GM04503 (cell line): ENCODE results near the gene MFAP3L.

Experiments used
- DNase-seq: peaks from one replicate; pipeline ENCODE4 v3.0.0-alpha.2; 2012; ENCODE audit warnings: low read depth

MFAP3L gene

DNA sequence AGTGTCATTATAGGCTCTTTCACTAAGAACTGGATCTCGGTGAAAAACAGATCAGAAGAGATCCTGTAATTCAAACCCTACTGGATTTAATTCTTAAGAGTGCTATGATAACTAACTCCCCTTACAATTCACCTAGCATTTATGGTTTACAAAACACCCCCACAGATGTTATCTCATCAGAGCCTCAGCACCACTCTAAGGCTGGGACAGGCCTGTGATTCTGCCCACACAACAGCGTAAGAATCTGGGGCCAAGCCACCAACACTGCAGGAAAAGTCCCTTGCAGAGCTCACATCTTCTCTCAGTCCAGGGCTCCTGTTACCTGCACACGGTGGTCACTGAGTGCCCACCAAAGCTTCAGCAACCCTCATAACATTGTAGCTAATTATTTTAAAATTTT is 8.9 kb downstream of the MFAP3L start:
- no peak for DNase-seq

GRCh38 chr4:170015285-170015684 is 10.9 kb downstream of the MFAP3L start:
- no peak for DNase-seq

DNA sequence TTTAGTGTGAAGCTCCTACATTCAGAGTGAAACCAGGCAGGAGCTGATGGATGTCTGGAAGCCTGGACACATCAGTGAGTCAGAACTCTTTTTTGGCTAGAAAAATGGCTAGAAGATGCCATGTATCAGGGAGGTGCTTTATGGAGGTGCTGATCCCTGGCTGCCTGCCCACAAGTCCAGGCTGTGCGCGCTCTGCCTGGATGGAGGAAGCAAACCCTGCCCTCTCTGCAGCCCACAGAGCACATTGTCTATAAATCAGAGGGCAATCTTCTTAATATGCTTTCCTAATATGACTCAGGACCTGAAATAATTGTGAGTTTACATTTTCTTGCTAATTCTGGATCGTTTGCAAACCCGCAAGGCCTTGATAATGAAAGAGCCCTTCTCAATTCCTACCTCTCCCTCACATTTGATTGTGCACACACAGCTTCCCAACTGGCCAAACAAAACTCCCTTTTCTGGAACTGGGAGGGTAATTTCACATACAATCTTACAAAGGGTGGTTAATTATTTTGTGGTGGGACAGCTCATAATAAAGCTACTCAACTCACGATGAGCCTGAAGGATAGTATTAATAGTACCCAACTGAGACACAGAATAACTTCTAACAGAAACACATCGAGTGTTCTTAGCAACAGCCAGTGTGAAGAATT is 11.7 kb downstream of the MFAP3L start:
- no peak for DNase-seq

- no peak for DNase-seq
Observed at GRCh38 chr4:170012629-170012958, 13.6 kb downstream of the MFAP3L start.

DNA sequence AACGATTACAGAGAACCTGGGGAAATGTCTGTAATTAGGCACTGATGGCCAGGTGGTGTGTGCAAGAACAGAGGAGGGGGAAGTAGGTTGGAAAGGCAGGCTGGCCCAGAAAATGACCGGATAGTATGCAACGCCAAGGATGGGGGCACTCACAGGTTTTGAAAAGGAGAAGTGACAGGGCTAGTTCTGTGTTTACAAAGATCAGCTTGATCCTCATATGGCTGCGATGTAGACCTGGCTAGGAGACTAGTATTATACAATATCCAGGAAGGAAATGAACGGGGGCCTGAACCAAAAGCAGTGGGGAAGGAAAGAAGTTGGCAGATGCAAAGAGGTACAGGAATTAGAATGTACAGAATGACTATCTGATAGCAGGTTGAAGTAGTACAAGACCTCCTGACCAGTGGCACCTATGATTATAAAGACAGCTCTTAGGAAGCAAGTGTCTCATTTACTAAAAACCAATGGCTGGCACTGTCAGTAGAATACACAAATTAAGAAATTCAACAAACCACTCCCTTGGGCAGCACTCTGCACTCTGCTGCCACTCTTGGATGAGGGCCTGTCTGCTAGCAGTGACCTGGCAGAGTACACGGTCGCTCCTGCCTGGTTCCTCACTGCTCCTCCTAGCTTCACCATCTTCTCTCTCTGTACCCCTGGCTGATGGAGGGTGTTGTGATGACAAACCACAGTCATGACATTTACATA is 14.1 kb downstream of the MFAP3L start:
- no peak for DNase-seq

- no peak for DNase-seq
Observed at GRCh38 chr4:170009291-170009690, 16.9 kb downstream of the MFAP3L start.

DNA sequence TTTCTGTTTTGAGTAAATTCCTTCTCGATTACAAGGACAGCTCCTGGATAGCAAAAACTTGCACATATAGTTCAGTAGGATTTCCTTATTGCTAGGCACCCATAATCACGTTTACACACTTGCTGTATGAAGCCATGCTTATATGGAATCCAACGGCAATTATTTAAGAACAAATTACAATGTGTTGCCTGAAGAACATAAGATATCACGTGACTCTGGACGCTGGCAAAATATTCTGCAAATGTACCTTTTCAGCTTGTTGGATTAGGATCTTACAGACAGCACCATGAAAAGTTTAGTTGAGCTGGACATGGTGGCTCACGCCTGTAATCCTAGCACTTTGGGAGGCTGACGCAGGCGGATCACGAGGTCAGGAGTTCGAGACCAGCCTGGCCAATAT is 17.4 kb downstream of the MFAP3L start:
- DNase-seq, result no peak

GRCh38 chr4:170008371-170008770 is 17.8 kb downstream of the MFAP3L start:
- DNase-seq, result no peak

DNA sequence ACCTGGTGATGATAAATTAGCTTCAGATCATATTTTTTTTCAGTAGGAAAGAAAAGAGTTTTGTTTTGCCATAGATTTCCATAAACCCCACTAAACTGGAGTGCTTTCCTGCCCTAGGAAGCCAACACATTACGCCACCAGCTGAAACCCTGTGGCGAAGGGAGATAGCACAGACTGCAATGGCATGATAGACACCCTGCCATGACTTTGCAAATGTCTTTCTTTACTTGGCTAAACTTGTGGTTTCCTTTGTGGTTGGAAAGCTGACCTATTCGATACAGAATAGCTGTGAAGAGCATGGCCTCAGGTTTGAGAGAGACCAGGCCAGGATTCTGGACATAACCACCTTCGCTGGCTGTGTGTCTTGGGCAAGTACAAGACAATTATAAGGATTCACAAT is 19.1 kb downstream of the MFAP3L start:
- no peak for DNase-seq

GRCh38 chr4:170005472-170005871 is 20.7 kb downstream of the MFAP3L start:
- DNase-seq, result no peak

DNA sequence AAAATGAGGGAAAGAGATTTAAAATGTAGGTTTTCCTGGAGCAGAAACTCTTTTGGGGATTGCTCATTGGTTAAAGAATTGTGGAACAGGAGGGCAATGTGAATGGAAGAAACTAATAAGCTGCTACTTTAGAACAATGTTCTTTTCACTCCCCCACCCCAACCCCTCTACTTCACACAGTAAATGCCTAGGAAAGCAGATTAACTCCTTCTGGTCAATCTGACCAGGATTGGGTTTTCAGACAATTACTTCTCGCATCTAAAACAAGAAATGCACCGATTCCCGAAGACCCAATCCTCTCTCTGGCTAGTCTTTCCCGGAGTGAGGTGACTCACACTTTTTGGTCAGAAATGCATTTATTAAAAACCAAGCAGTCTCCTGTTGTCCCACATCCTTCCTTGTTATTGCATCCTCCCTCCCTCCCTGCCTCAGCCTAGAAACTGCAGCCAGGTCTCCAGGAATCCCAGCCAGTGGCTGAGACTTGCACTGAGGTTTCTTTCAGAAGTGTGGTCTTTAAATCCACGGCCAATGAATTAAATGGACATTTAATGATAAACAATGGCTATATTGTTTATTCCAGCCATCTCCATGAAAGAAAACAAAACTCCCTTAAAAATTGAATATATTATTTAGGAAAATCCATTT is 21.4 kb downstream of the MFAP3L start:
- no peak for DNase-seq

GRCh38 chr4:170003071-170004070 is 22.8 kb downstream of the MFAP3L start:
- DNase-seq, result no peak

GRCh38 chr4:170001745-170002267 is 24.4 kb downstream of the MFAP3L start:
- DNase-seq, result no peak

GRCh38 chr4:170001011-170001744 is 25.0 kb downstream of the MFAP3L start:
- no peak for DNase-seq

GRCh38 chr4:169999923-170000322 is 26.3 kb downstream of the MFAP3L start:
- DNase-seq, result no peak

DNA sequence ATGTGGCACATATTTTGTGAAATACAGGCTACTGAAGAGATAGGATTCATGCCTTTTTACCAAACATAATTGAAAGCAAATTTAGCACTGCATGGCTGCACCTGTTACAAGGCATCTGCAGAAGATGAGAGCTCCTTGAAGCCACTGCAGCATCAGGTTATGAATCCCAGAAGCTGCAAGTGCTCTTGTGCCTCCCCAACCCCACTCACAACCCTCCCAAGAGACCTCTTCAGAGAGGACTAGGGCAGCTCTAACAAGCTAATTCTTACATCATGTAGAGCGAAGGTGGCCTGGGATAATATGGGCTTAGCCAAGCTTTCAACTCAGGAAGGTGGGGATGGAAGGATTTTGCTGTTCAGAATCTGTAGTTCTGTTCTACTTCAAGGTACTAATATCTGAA is 27.2 kb downstream of the MFAP3L start:
- no peak for DNase-seq

DNA sequence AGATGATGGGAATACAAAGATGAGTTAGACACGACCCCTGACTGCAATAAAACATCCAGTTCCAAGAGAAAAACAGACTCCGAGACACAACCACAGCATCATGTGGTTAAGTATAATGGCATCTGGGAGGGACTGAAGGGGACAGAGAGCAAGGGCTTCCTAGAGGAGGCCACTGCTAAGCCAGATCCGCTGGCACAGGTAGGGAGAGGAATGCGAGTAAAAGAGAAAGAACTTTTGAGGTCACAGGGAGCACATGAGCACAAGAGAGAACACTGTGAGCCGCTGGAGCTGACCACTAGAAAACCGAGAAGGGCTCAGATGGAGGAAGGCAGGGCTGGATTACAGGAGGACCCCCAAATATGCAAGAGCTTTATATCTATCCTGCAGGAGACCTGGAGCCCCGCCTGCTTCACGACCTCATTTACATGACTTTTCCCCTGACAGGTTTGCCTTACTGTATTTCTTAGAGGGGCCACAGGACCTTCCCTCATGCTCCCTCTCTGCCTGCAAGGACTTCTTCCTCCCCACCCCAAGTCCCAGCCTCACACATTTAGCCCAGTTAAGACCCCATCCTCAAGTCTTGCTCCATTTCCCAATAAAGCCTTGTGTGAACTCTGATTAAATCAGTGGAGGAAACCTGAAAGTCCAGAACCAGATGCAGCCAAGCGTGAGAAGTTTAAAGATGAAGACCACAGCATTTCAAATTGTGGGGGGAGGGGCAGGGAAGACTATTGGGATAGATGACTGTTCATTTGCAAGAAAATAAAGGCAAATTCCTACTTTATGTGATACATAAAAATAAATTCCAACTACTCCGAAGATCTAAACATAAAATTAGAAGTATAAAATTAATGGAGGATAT is 29.6 kb downstream of the MFAP3L start:
- DNase-seq, result no peak

DNA sequence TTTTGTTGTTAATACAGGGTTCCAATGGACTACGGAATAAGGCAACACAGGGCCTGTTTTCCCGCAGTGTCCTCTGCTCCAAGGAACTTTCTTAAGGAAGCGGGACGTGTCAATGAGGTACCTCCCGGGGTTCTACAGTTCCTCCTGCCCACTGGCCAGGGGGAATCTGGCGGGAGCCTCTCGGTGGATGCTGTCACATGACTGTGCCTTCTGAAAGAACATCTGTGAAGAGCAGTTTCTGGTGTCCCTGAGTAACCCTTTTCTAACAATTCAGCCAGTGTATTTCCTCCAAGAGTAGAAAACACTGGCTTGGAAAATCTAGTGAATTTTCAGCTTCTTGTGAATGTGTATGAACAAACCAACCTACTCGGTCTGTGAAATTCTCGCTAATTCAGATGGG is 32.7 kb downstream of the MFAP3L start:
- no peak for DNase-seq

DNA sequence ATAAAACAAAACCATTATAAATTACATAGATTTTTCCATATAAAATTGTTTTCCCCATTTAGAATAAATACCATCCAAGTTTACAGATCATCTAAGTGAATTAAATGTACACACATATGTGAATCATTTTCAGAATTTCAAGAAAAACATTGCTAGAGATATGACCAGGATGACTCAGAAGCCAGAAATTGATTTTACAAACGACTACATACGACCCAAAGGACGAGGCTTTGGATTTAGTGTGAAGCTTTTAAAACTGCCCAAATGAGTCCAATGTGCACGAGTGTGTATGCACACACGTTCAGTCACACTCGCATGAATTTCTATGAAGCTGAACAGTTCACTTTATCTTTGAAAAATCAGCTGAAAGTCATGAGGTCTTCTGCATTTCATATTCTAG is 37.9 kb downstream of the MFAP3L start:
- no peak for DNase-seq
